Camera-type eye (tissue), 1 donor: ENCODE measurements around the gene SLC35B1. TPM values are rescaled to one million over a fixed set of nuclear protein-coding genes. Genes with fewer than 3 reads are reported as not detected.

Experiments
- total RNA-seq: library from RNA; depleted of rRNA; stranded (reverse); fragments of >200 nt; gene quantifications from one replicate; pipeline ENCODE4 v1.2.3, GENCODE V29; 2014

The SLC35B1 gene, protein sequence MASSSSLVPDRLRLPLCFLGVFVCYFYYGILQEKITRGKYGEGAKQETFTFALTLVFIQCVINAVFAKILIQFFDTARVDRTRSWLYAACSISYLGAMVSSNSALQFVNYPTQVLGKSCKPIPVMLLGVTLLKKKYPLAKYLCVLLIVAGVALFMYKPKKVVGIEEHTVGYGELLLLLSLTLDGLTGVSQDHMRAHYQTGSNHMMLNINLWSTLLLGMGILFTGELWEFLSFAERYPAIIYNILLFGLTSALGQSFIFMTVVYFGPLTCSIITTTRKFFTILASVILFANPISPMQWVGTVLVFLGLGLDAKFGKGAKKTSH
- total RNA-seq, result 29.4 TPM

DNA sequence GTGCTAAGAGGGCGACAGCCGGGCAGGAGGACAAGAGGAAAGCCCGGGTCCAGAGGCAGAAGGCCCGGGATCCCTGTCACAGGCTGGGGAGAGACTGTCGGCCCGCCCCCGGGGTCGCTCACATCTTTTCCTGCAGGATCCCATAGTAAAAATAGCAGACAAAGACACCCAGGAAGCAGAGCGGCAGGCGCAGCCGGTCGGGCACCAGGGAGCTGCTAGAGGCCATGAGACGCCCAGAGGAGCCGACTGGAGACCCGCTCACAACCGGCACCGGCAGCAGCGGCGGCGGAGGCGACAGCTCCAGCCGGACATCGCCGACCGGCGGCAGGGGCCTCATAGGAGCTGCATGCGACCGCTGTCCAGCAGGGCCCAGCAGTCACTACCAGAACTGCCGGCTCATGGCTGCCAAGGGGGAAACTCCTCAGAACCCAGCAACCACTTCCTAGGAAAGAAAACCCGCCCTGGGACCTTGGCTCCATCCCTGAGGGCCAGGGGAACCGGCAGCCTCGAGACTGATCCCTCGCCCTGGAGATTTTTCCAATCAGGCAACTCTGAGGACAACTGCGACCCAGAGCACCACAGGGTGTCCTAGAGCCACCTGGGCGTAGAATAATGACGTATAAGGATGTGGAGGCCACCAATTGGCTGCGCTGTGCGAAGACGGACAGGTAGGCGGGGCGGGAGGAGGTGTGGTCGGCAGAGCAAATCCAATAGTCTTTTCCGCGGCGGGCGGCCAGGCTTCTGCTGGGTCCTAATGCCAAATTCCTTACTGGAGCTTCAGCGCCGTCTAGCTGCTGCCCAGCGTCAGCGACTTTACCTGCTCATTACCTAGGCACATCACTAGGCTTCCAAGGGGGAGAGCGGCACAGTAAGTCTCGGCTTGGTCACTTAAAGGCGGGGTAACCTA lies at the start of gene SLC35B1:
TSS of gene SLC35B1 (minus strand) at position 357 of the 907 bp plus-strand sequence. CDS start at position 226, 131 bp downstream.

DNA sequence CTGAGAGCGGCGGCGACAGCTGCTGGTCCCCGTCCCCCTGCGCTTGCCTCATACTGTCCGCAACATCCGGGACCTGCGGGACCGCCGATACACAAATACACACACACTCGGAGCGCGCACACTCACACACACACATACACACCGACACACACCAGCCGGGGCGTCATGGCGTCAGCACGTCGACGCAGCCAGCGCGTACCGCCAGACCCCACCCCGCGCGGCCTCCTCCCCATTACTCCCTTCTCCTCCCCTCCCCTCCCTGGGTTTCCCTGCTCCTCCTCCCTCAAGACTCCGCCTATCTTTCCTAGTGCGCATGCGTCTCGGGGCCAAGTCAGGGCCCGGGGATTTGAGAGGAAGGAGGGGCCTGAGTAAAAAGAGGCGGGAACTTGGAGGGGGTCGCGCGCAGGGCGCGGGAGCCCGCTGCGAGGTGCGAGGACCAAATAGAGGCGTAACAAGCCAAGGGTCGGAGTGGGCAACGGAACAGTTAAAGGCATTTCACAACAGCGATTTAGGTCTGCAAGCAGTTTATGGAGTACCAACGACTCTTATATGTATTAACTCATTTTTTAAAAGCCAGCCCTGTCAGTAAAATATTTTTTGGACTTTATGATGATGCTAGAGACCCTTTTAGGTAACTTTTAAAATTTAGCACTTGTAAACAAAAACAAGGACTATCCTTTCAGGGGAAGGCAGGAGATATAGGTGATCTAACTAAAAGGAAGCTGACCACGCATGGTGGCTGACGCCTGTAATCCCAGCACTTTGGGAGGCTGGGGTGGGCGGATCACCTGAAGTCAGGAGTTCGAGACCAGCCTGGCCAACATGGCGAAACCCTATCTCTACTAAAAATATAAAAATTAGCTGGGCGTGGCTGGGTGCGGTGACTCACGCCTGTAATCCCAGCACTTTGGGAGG lies 29.6 kb downstream of the SLC35B1 start, which contains the start of gene SPOP:
TSS of gene SPOP (minus strand) at position 165 of the 915 bp plus-strand sequence. CDS start 55,287 bp downstream, outside the sequence.

Other genes with a start within 250 kb of the SLC35B1 start
- gene NGFR, start 212.7 kb downstream of the SLC35B1 start, total RNA-seq, result 47.4 TPM
- 6.5 TPM for gene NXPH3, start 132.1 kb downstream of the SLC35B1 start, total RNA-seq
- 121 TPM for gene SPOP, start 29.9 kb downstream of the SLC35B1 start, total RNA-seq
- 12.3 TPM for gene FAM117A, start 56.2 kb upstream of the SLC35B1 start, total RNA-seq
- gene KAT7, start 80.7 kb upstream of the SLC35B1 start, total RNA-seq, result 58.3 TPM
- gene TAC4, start 140.1 kb upstream of the SLC35B1 start, total RNA-seq, result not detected